Spleen (tissue), 7 donors: ENCODE results near the gene PAX7.

ENCODE experiments used
- POLR2A ChIP-seq, 3 donors: fragments of 450-650 bp; IDR thresholded peaks; one replicate each; pipeline ENCODE4 v1.5.1; 2017; ENCODE audit warnings: antibody characterized with exemption in 3 of 3, mild to moderate bottlenecking in 1 of 3
- TF ChIP-seq, protein P1 (sequence below), 11 experiments: fragments of 200-600 bp in 7 of 11; fragments of 450-650 bp in 4 of 11; sonication (generic) in 4 of 11; IDR thresholded peaks in 8 of 11; conservative IDR thresholded peaks in 3 of 11; 1 replicate in 7 of 11; 2 replicates in 4 of 11; pipeline versions ENCODE4 v1.4.0 to v1.8.0; 2016 to 2021; ENCODE audit warnings: antibody characterized with exemption in 11 of 11, inconsistent platforms in 4 of 11, mild to moderate bottlenecking in 1 of 11
- donor health status: DM: no; HTN: no; CAD: no; lungs with moderate emphysema.
- donor health status: DM: no; HTN: no; CAD: no.
- donor health status: DM: no; HTN: no; CAD: no.

DNA sequence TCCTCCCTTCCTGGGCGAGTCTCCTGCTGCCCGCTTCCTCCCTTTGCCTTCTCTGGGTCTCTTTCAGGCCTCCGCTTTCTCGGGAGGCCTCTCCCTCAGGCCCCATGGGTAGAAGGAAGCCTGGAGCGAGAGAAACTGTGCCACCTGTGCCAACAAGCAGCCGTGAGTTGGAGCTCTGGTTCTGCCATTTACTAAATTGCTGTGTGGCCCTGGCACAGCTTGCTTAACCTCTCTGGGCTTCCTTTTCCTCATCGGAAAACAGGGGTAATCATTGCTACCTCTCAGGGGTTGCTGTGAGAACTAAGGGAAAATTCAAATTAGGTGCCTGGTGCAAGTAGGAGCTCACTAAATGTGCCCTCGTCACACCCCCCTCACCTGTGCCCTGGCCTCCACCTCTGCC, 80.4 kb downstream of the PAX7 start:
- TF ChIP-seq, protein P1, sequence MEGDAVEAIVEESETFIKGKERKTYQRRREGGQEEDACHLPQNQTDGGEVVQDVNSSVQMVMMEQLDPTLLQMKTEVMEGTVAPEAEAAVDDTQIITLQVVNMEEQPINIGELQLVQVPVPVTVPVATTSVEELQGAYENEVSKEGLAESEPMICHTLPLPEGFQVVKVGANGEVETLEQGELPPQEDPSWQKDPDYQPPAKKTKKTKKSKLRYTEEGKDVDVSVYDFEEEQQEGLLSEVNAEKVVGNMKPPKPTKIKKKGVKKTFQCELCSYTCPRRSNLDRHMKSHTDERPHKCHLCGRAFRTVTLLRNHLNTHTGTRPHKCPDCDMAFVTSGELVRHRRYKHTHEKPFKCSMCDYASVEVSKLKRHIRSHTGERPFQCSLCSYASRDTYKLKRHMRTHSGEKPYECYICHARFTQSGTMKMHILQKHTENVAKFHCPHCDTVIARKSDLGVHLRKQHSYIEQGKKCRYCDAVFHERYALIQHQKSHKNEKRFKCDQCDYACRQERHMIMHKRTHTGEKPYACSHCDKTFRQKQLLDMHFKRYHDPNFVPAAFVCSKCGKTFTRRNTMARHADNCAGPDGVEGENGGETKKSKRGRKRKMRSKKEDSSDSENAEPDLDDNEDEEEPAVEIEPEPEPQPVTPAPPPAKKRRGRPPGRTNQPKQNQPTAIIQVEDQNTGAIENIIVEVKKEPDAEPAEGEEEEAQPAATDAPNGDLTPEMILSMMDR (IDR thresholded peaks at IDR 0.05 in 8 of 11, conservative IDR thresholded peaks at IDR 0.05 in 3 of 11), result no peak
- TF ChIP-seq POLR2A (IDR thresholded peaks at IDR 0.05), result no peak
